Fibroblast of lung (primary cell): ENCODE results near the gene ANKS3.

Experiments
- CTCF ChIP-seq, 2 donors: IDR thresholded peaks in 1 of 2; conservative IDR thresholded peaks in 1 of 2; 1 replicate in 1 of 2; 2 replicates in 1 of 2; pipeline ENCODE4 v1.5.1; 2011 to 2012; ENCODE audit warnings: low read length in 2 of 2, control low read depth in 1 of 2, inconsistent platforms in 1 of 2, low read depth in 1 of 2, mild to moderate bottlenecking in 1 of 2
- EZH2 ChIP-seq: IDR thresholded peaks from 2 replicates; pipeline ENCODE4 v1.5.1; 2012; ENCODE audit warnings: low read length, control low read depth, mild to moderate bottlenecking; ENCODE audit errors: missing control alignments

- TF ChIP-seq EZH2 (no peak), CTCF (conservative IDR thresholded peaks at IDR 0.05 in 1 of 2, IDR thresholded peaks at IDR 0.05 in 1 of 2; ENCODE audit: low read depth in 1 of 2, low read length in 2 of 2) (no peak)
Observed at GRCh38 chr16:4661661-4662060, 72.4 kb downstream of the ANKS3 start.
